PC-3 (cell line): ENCODE results near the gene APOL2. TPM values are rescaled to one million over a fixed set of nuclear protein-coding genes. Genes with fewer than 3 reads are reported as not detected.

Source experiments
- ATAC-seq: fragments of 200-7000 bp; cut with Tn5 transposase; 2 replicates; pipeline ENCODE4 v1.9.1; 2020; ENCODE audit warnings: mild to moderate bottlenecking, moderate library complexity
- BruUV-seq: library from RNA; stranded (reverse); fragments of 400-500 nt; replicated peaks from 2 replicates; lab custom pipeline; 2021; lab: Mats Ljungman, UMichigan
- CTCF ChIA-PET: fragments of 300-600 bp; sonication (Branson Sonifier 250); formaldehyde crosslinking; loops from one replicate; lab custom pipeline; 2022; ENCODE audit warnings: antibody characterized with exemption; lab: Charles Lee
- POLR2A ChIA-PET: fragments of 300-600 bp; sonication (Branson Sonifier 250); formaldehyde crosslinking; loops from one replicate; lab custom pipeline; 2022; ENCODE audit warnings: antibody characterized with exemption; ENCODE audit not compliant: unreplicated experiment; lab: Charles Lee
- DNase-seq: peaks from one replicate; pipeline ENCODE4 v3.0.0-alpha.2; 2015
- H2AFZ ChIP-seq: fragments of 300-600 bp; sonication (generic); 2 replicates; pipeline ENCODE4 v1.6.0; 2016; ENCODE audit warnings: antibody characterized with exemption, low read length
- H3F3A ChIP-seq: fragments of 300-600 bp; sonication (generic); one replicate; pipeline ENCODE4 v1.6.0; 2017; ENCODE audit warnings: antibody characterized with exemption, low read length, control low read depth, mild to moderate bottlenecking; ENCODE audit not compliant: unreplicated experiment
- H3K27ac ChIP-seq: fragments of 300-600 bp; sonication (generic); 2 replicates; pipeline ENCODE4 v1.5.1; 2016; ENCODE audit warnings: mild to moderate bottlenecking, low read length
- H3K27me3 ChIP-seq: fragments of 300-600 bp; sonication (generic); 2 replicates; pipeline ENCODE4 v1.6.1; 2016; ENCODE audit warnings: low read length, mixed read lengths
- H3K36me3 ChIP-seq: fragments of 300-600 bp; sonication (generic); 2 replicates; pipeline ENCODE4 v1.6.1; 2016; ENCODE audit warnings: low read depth, mixed run types, low read length, mixed read lengths
- H3K4me1 ChIP-seq: fragments of 300-600 bp; sonication (generic); 2 replicates; pipeline ENCODE4 v1.5.1; 2016; ENCODE audit warnings: low read length; ENCODE audit not compliant: insufficient read depth
- H3K4me2 ChIP-seq: fragments of 300-600 bp; sonication (generic); 2 replicates; pipeline ENCODE4 v1.6.0; 2016; ENCODE audit warnings: low read length
- H3K4me3 ChIP-seq: fragments of 300-600 bp; sonication (generic); 2 replicates; pipeline ENCODE4 v1.5.1; 2016; ENCODE audit warnings: mild to moderate bottlenecking, low read length, mixed read lengths
- H3K79me2 ChIP-seq: fragments of 300-600 bp; sonication (generic); 2 replicates; pipeline ENCODE4 v1.6.1; 2017; ENCODE audit warnings: low read length, mixed read lengths
- H3K9ac ChIP-seq: fragments of 300-600 bp; sonication (generic); 2 replicates; pipeline ENCODE4 v1.6.0; 2016; ENCODE audit warnings: mild to moderate bottlenecking, low read length
- H3K9me2 ChIP-seq: fragments of 300-600 bp; sonication (generic); replicated peaks from 2 replicates; pipeline ENCODE4 v1.6.1; 2016; ENCODE audit warnings: mixed run types, low read length, mixed read lengths
- H3K9me3 ChIP-seq: fragments of 300-600 bp; sonication (generic); 2 replicates; pipeline ENCODE4 v1.6.1; 2016; ENCODE audit warnings: low read length, mixed read lengths
- H4K20me1 ChIP-seq: fragments of 300-600 bp; sonication (generic); 2 replicates; pipeline ENCODE4 v1.6.1; 2016; ENCODE audit warnings: low read length, mixed read lengths
- EZH2 ChIP-seq: fragments of 300-600 bp; sonication (generic); IDR thresholded peaks from one replicate; pipeline ENCODE4 v1.6.1; 2017; ENCODE audit warnings: antibody characterized with exemption, mild to moderate bottlenecking, low read length; ENCODE audit not compliant: unreplicated experiment
- EZH2phosphoT487 ChIP-seq: fragments of 300-600 bp; sonication (generic); IDR thresholded peaks from 2 replicates; pipeline ENCODE4 v1.6.1; 2018; ENCODE audit warnings: mild to moderate bottlenecking, antibody characterized with exemption, low read length, borderline replicate concordance
- intact Hi-C: fragments of 100-400 bp; cut with micrococcal nuclease; formaldehyde crosslinking; loops from 2 replicates; pipeline ENCODE4 v1.9.0; 2023
- total RNA-seq: library from RNA; depleted of rRNA; stranded (reverse); fragments of >200 nt; gene quantifications from 2 replicates; pipeline ENCODE4 v1.2.3, GENCODE V29; 2014
- TF ChIP-seq, protein P1 (sequence below): fragments of 300-600 bp; sonication (generic); conservative IDR thresholded peaks from 2 replicates; pipeline ENCODE4 v1.5.1; 2017; ENCODE audit warnings: antibody characterized with exemption, low read depth, mild to moderate bottlenecking, low read length

The APOL2 gene
- total RNA-seq, 1 experiment from 2014 or later, result 9.7 TPM

- Histone ChIP-seq H2AFZ (no peak overlapping the region), H3K9ac (no peak overlapping the region), H3K4me3 (no peak overlapping the region), H3K9me2 (no peaks in the 10 kb centered on the region), H3F3A (no peaks in the 10 kb centered on the region), H3K4me2 (no peak overlapping the region), H3K9me3 (no peaks in the 10 kb centered on the region), H3K36me3 (no peaks in the 10 kb centered on the region; the same call in 1 of the 2 replicates), H3K79me2 (no peaks in the 10 kb centered on the region), H3K4me1 (no peaks in the 10 kb centered on the region), H3K27me3 (no peaks in the 10 kb centered on the region), H4K20me1 (no peaks in the 10 kb centered on the region), H3K27ac (no peak overlapping the region)
- DNase-seq (no peak), ATAC-seq (no peak)
- TF ChIP-seq EZH2phosphoT487, result no peak
- TF ChIP-seq EZH2, result no peak
- ChIA-PET CTCF (interaction anchor here (0.7 kb wide), 1 partner anchor 157 kb away, joined by 3 read pairs; no protein-coding TSS in a partner anchor), POLR2A (interaction anchor here (0.6 kb wide), 1 partner anchor 27 kb away, joined by 4 read pairs; no protein-coding TSS in a partner anchor)
- intact Hi-C loops, result loop anchor here (2.0 kb wide), 1 partner anchor 26 kb away; no protein-coding TSS in a partner anchor
- BruUV-seq, result no TSS peak
Observed at GRCh38 chr22:36194385-36194784, 44.9 kb downstream of the APOL2 start.

DNA sequence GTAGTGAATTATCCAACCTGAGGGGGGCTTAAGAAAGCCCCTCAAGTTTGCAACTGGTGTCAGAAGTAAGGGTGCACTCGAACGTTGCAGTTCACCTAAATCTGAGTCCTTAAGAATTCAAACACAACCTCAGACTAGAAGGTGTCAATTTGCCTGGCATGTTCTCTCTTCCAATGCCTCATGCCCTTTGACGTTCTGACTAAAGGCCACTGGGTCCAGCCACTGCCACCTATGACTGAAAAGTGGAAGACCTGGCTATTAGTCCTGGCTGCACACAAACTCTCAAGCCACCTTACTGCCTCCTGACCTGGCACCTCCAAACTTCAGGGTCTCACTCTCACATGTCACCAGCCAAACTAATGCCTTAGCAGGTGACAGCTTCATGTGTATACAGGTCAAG, 45.8 kb downstream of the APOL2 start:
- Histone ChIP-seq H3F3A (no peaks in the 10 kb centered on the region), H4K20me1 (no peaks in the 10 kb centered on the region), H2AFZ (no peak overlapping the region), H3K36me3 (no peaks in the 10 kb centered on the region; the same call in 1 of the 2 replicates), H3K27ac (no peak overlapping the region), H3K79me2 (no peaks in the 10 kb centered on the region), H3K9ac (no peak overlapping the region), H3K4me3 (no peak overlapping the region), H3K9me3 (no peaks in the 10 kb centered on the region), H3K9me2 (no peaks in the 10 kb centered on the region), H3K4me1 (no peaks in the 10 kb centered on the region), H3K27me3 (no peaks in the 10 kb centered on the region), H3K4me2 (no peak overlapping the region)
- ATAC-seq (no peak), DNase-seq (no peak)
- intact Hi-C loops, result no loop called here
- TF ChIP-seq EZH2, result no peak
- TF ChIP-seq, protein P1, sequence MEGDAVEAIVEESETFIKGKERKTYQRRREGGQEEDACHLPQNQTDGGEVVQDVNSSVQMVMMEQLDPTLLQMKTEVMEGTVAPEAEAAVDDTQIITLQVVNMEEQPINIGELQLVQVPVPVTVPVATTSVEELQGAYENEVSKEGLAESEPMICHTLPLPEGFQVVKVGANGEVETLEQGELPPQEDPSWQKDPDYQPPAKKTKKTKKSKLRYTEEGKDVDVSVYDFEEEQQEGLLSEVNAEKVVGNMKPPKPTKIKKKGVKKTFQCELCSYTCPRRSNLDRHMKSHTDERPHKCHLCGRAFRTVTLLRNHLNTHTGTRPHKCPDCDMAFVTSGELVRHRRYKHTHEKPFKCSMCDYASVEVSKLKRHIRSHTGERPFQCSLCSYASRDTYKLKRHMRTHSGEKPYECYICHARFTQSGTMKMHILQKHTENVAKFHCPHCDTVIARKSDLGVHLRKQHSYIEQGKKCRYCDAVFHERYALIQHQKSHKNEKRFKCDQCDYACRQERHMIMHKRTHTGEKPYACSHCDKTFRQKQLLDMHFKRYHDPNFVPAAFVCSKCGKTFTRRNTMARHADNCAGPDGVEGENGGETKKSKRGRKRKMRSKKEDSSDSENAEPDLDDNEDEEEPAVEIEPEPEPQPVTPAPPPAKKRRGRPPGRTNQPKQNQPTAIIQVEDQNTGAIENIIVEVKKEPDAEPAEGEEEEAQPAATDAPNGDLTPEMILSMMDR, result no peak
- no peak for TF ChIP-seq EZH2phosphoT487
- ChIA-PET CTCF (no interaction called here), POLR2A (no interaction called here)
- BruUV-seq, result no TSS peak

GRCh38 chr22:36193171-36193570, 46.2 kb downstream of the APOL2 start:
- H3K4me1 ChIP-seq, result no peaks in the 10 kb centered on the region
- H4K20me1 ChIP-seq, result no peaks in the 10 kb centered on the region
- BruUV-seq, result no TSS peak
- H3K27me3 ChIP-seq, result no peaks in the 10 kb centered on the region
- no peaks in the 10 kb centered on the region for H3K9me3 ChIP-seq
- H3K79me2 ChIP-seq, result no peaks in the 10 kb centered on the region
- no peak for DNase-seq
- no peak overlapping the region for H3K9ac ChIP-seq
- intact Hi-C loops, result no loop called here
- no peak overlapping the region for H2AFZ ChIP-seq
- H3K4me2 ChIP-seq, result no peak overlapping the region
- no peak overlapping the region for H3K4me3 ChIP-seq
- no peak overlapping the region for H3K27ac ChIP-seq
- ChIA-PET POLR2A (no interaction called here), CTCF (no interaction called here)
- H3K36me3 ChIP-seq, result no peaks in the 10 kb centered on the region; the same call in 1 of the 2 replicates
- no peaks in the 10 kb centered on the region for H3F3A ChIP-seq
- TF ChIP-seq EZH2 (no peak), EZH2phosphoT487 (no peak)
- TF ChIP-seq, protein P1, result no peak
- H3K9me2 ChIP-seq, result no peaks in the 10 kb centered on the region
- ATAC-seq, result no peak
